Transverse colon (tissue), 4 donors: ENCODE measurements around the gene RABGAP1L.

Experiments used
- CTCF ChIP-seq, 5 experiments: fragments of 200-600 bp in 3 of 5; fragments of 450-650 bp in 2 of 5; sonication (generic) in 3 of 5; IDR thresholded peaks; 1 replicate in 2 of 5; 2 replicates in 3 of 5; pipeline ENCODE4 v1.5.1; 2016 to 2017; ENCODE audit warnings: antibody characterized with exemption in 5 of 5, inconsistent platforms in 3 of 5, mild to moderate bottlenecking in 2 of 5, moderate library complexity in 1 of 5
- EP300 ChIP-seq: sonication (generic); formaldehyde crosslinking; IDR thresholded peaks from one replicate; pipeline ENCODE4 v1.6.1; 2017; ENCODE audit warnings: antibody characterized with exemption, low read depth
- POLR2A ChIP-seq: fragments of 450-650 bp; IDR thresholded peaks from one replicate; pipeline ENCODE4 v1.6.1; 2016; ENCODE audit warnings: antibody characterized with exemption, mild to moderate bottlenecking, moderate library complexity
- POLR2AphosphoS5 ChIP-seq, 3 donors: sonication (generic); formaldehyde crosslinking; IDR thresholded peaks; one replicate each; pipeline ENCODE4 v1.6.1; 2016; ENCODE audit warnings: antibody characterized with exemption in 3 of 3

GRCh38 chr1:174747613-174748012 lies 588.3 kb downstream of the RABGAP1L start:
- TF ChIP-seq CTCF (IDR thresholded peaks at IDR 0.05), result no peak
- TF ChIP-seq POLR2A, result no peak
- TF ChIP-seq POLR2AphosphoS5 (IDR thresholded peaks at IDR 0.05), result no peak
- no peak for TF ChIP-seq EP300
